SK-N-SH treated with all-trans-retinoic acid at 6 μM for 48 hours (cell line): ENCODE measurements around the gene PPFIA1.

Source experiments
- ATAC-seq: fragments of 200-7000 bp; cut with Tn5 transposase; 3 replicates; pipeline ENCODE4 v1.9.1; 2020; ENCODE audit warnings: mild to moderate bottlenecking, moderate library complexity
- ARNTL ChIP-seq: fragments of 450-650 bp; formaldehyde crosslinking; IDR thresholded peaks from 2 replicates; pipeline ENCODE4 v1.5.0; 2020; ENCODE audit warnings: low read depth, mild to moderate bottlenecking, moderate library complexity, borderline replicate concordance
- BACH2 ChIP-seq: fragments of 250-450 bp; sonication (Bioruptor Pico); IDR thresholded peaks from 2 replicates; pipeline ENCODE4 v1.9.0; 2021; ENCODE audit warnings: mild to moderate bottlenecking, borderline replicate concordance
- CSDC2 ChIP-seq: fragments of 250-450 bp; sonication (Bioruptor Pico); IDR thresholded peaks from 2 replicates; pipeline ENCODE4 v1.5.0; 2020; ENCODE audit warnings: mild to moderate bottlenecking, moderate library complexity
- CSRNP3 ChIP-seq: fragments of 250-450 bp; sonication (Bioruptor Pico); IDR thresholded peaks from 2 replicates; pipeline ENCODE4 v1.5.1; 2021; ENCODE audit warnings: mild to moderate bottlenecking, moderate library complexity
- ESRRG ChIP-seq: fragments of 250-450 bp; sonication (Bioruptor Pico); IDR thresholded peaks from 2 replicates; pipeline ENCODE4 v1.6.1; 2021; ENCODE audit warnings: mild to moderate bottlenecking
- GLIS3 ChIP-seq: fragments of 250-450 bp; sonication (Bioruptor Pico); IDR thresholded peaks from 2 replicates; pipeline ENCODE4 v1.5.0; 2020; ENCODE audit warnings: mild to moderate bottlenecking, moderate library complexity
- ISL1 ChIP-seq: fragments of 250-450 bp; sonication (Bioruptor Pico); IDR thresholded peaks from 2 replicates; pipeline ENCODE4 v2.1.2; 2022; ENCODE audit warnings: mild to moderate bottlenecking, moderate library complexity
- OSR1 ChIP-seq: fragments of 250-450 bp; sonication (Bioruptor Pico); IDR thresholded peaks from 2 replicates; pipeline ENCODE4 v1.8.0; 2022; ENCODE audit warnings: moderate library complexity, mild to moderate bottlenecking, inconsistent platforms
- PATZ1 ChIP-seq: fragments of 250-450 bp; sonication (Bioruptor Pico); IDR thresholded peaks from 2 replicates; pipeline ENCODE4 v1.8.0; 2020; ENCODE audit warnings: mild to moderate bottlenecking, moderate library complexity, borderline replicate concordance
- PPARA ChIP-seq: fragments of 250-450 bp; sonication (Bioruptor Pico); IDR thresholded peaks from 2 replicates; pipeline ENCODE4 v1.5.0; 2020; ENCODE audit warnings: mild to moderate bottlenecking, borderline replicate concordance
- RARB ChIP-seq: fragments of 250-450 bp; sonication (Bioruptor Pico); IDR thresholded peaks from 2 replicates; pipeline ENCODE4 v1.8.0; 2021; ENCODE audit warnings: mild to moderate bottlenecking, moderate library complexity
- SNAI2 ChIP-seq: fragments of 250-450 bp; sonication (Bioruptor Pico); IDR thresholded peaks from 2 replicates; pipeline ENCODE4 v1.5.0; 2020; ENCODE audit warnings: mild to moderate bottlenecking, moderate library complexity
- TCF4 ChIP-seq: fragments of 250-450 bp; sonication (Bioruptor Pico); IDR thresholded peaks from 2 replicates; pipeline ENCODE4 v1.8.0; 2021; ENCODE audit warnings: mild to moderate bottlenecking, moderate library complexity, borderline replicate concordance
- TOX ChIP-seq: fragments of 250-450 bp; sonication (Bioruptor Pico); IDR thresholded peaks from 2 replicates; pipeline ENCODE4 v1.8.0; 2021; ENCODE audit warnings: mild to moderate bottlenecking, moderate library complexity, borderline replicate concordance
- ZC3H10 ChIP-seq: fragments of 250-450 bp; sonication (Bioruptor Pico); IDR thresholded peaks from 2 replicates; pipeline ENCODE4 v1.5.1; 2021; ENCODE audit warnings: mild to moderate bottlenecking, moderate library complexity
- ZFP3 ChIP-seq: fragments of 250-450 bp; sonication (Bioruptor Pico); IDR thresholded peaks from 2 replicates; pipeline ENCODE4 v1.5.0; 2020; ENCODE audit warnings: mild to moderate bottlenecking, moderate library complexity
- ZFP30 ChIP-seq: fragments of 450-650 bp; formaldehyde crosslinking; IDR thresholded peaks from 2 replicates; pipeline ENCODE4 v1.5.0; 2022; ENCODE audit warnings: mild to moderate bottlenecking, moderate library complexity
- ZNF565 ChIP-seq: fragments of 450-650 bp; formaldehyde crosslinking; conservative IDR thresholded peaks from 2 replicates; pipeline ENCODE4 v1.5.0; 2020; ENCODE audit warnings: low read depth, mild to moderate bottlenecking, moderate library complexity
- ZNF70 ChIP-seq: fragments of 450-650 bp; formaldehyde crosslinking; IDR thresholded peaks from 2 replicates; pipeline ENCODE4 v1.5.0; 2020; ENCODE audit warnings: mild to moderate bottlenecking, moderate library complexity
- ZNF8 ChIP-seq: fragments of 450-650 bp; formaldehyde crosslinking; IDR thresholded peaks from 2 replicates; pipeline ENCODE4 v1.5.0; 2020; ENCODE audit warnings: mild to moderate bottlenecking, moderate library complexity
- TF ChIP-seq, protein P1 (sequence below): fragments of 250-450 bp; sonication (Bioruptor Pico); IDR thresholded peaks from 2 replicates; pipeline ENCODE4 v1.5.1; 2020; ENCODE audit warnings: low read depth, mild to moderate bottlenecking, moderate library complexity
- TF ChIP-seq, protein P2 (sequence below): fragments of 250-450 bp; sonication (Bioruptor Pico); IDR thresholded peaks from 2 replicates; pipeline ENCODE4 v1.5.0; 2020; ENCODE audit warnings: mild to moderate bottlenecking, moderate library complexity

Gene PPFIA1

GRCh38 chr11:70322666-70323065 lies 52.2 kb downstream of the PPFIA1 start (continued):
- TF ChIP-seq, protein P1, sequence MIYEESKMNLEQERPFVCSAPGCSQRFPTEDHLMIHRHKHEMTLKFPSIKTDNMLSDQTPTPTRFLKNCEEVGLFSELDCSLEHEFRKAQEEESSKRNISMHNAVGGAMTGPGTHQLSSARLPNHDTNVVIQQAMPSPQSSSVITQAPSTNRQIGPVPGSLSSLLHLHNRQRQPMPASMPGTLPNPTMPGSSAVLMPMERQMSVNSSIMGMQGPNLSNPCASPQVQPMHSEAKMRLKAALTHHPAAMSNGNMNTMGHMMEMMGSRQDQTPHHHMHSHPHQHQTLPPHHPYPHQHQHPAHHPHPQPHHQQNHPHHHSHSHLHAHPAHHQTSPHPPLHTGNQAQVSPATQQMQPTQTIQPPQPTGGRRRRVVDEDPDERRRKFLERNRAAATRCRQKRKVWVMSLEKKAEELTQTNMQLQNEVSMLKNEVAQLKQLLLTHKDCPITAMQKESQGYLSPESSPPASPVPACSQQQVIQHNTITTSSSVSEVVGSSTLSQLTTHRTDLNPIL, result no peak
- TF ChIP-seq CSRNP3 (CRISPR knock-in tag) (no peak), PATZ1 (CRISPR knock-in tag) (no peak), SNAI2 (CRISPR knock-in tag) (no peak), ZNF70 (CRISPR knock-in tag) (no peak), ESRRG (CRISPR knock-in tag) (no peak), ZNF565 (CRISPR knock-in tag) (no peak)

DNA sequence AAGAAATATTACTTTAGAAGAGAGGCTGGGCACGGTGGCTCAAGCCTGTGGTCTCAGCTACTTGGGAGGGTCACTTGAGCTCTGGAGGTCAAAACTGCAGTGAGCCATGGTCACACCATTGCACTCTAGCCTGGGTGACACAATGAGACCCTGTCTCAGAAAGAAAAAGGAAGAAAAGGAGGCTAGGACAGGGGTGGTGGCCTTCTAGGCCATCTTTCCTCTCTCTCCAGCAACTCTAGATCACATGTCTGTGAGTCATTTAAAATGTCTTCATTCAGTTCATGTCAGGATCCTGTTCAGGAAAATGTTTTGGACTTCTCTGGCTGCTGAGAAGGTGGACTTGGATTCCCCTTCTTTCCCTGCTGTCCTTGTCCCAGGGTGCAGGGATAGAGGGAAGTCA lies 53.3 kb downstream of the PPFIA1 start:
- TF ChIP-seq ZNF8 (CRISPR knock-in tag) (no peak), TOX (CRISPR knock-in tag) (no peak), BACH2 (CRISPR knock-in tag) (no peak), ZC3H10 (CRISPR knock-in tag) (no peak), ISL1 (CRISPR knock-in tag) (no peak), CSDC2 (CRISPR knock-in tag) (no peak), OSR1 (no peak), TCF4 (CRISPR knock-in tag) (no peak), ZNF70 (CRISPR knock-in tag) (no peak), ZFP3 (CRISPR knock-in tag) (no peak), PPARA (no peak)
- TF ChIP-seq, protein P2, sequence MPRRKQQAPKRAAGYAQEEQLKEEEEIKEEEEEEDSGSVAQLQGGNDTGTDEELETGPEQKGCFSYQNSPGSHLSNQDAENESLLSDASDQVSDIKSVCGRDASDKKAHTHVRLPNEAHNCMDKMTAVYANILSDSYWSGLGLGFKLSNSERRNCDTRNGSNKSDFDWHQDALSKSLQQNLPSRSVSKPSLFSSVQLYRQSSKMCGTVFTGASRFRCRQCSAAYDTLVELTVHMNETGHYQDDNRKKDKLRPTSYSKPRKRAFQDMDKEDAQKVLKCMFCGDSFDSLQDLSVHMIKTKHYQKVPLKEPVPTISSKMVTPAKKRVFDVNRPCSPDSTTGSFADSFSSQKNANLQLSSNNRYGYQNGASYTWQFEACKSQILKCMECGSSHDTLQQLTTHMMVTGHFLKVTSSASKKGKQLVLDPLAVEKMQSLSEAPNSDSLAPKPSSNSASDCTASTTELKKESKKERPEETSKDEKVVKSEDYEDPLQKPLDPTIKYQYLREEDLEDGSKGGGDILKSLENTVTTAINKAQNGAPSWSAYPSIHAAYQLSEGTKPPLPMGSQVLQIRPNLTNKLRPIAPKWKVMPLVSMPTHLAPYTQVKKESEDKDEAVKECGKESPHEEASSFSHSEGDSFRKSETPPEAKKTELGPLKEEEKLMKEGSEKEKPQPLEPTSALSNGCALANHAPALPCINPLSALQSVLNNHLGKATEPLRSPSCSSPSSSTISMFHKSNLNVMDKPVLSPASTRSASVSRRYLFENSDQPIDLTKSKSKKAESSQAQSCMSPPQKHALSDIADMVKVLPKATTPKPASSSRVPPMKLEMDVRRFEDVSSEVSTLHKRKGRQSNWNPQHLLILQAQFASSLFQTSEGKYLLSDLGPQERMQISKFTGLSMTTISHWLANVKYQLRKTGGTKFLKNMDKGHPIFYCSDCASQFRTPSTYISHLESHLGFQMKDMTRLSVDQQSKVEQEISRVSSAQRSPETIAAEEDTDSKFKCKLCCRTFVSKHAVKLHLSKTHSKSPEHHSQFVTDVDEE (CRISPR knock-in tag), result no peak

GRCh38 chr11:70324376-70325115 lies 54.1 kb downstream of the PPFIA1 start:
- no peak; the same call in 1 of the 3 replicates for ATAC-seq
- TF ChIP-seq PPARA (no peak), SNAI2 (CRISPR knock-in tag) (no peak), ARNTL (no peak), ZNF8 (CRISPR knock-in tag) (no peak), ZNF565 (CRISPR knock-in tag) (no peak), TCF4 (CRISPR knock-in tag) (no peak), CSDC2 (CRISPR knock-in tag) (no peak), OSR1 (no peak), CSRNP3 (CRISPR knock-in tag) (no peak), RARB (CRISPR knock-in tag) (no peak), ZFP30 (CRISPR knock-in tag) (no peak), ZFP3 (CRISPR knock-in tag) (no peak), GLIS3 (CRISPR knock-in tag) (no peak)
- TF ChIP-seq, protein P2 (CRISPR knock-in tag), result no peak
- TF ChIP-seq, protein P1, result no peak

More for the DNA sequence above, 53.3 kb downstream of the PPFIA1 start:
- ATAC-seq, result peak; percentile 61
